Liver (tissue), 3 donors: ENCODE results near the gene APOBEC3B.

Experiments
- GABPA ChIP-seq, 2 donors: IDR thresholded peaks in 1 of 2; conservative IDR thresholded peaks in 1 of 2; 2 replicates each; pipeline ENCODE4 v1.6.1; 2016; ENCODE audit warnings: antibody characterized with exemption in 2 of 2, mild to moderate bottlenecking in 1 of 2, moderate library complexity in 1 of 2
- HNF4A ChIP-seq, 2 donors: conservative IDR thresholded peaks; 2 replicates each; pipeline ENCODE4 v1.6.1; 2016; ENCODE audit warnings: antibody characterized with exemption in 2 of 2, mild to moderate bottlenecking in 2 of 2
- HNF4G ChIP-seq: IDR thresholded peaks from 2 replicates; pipeline ENCODE4 v1.6.1; 2016; ENCODE audit warnings: antibody characterized with exemption
- JUND ChIP-seq, 2 donors: IDR thresholded peaks; 2 replicates each; pipeline ENCODE4 v1.6.1; 2016; ENCODE audit warnings: antibody characterized with exemption in 2 of 2
- RAD21 ChIP-seq, 2 donors: IDR thresholded peaks; 2 replicates each; pipeline ENCODE4 v1.6.1; 2016; ENCODE audit warnings: antibody characterized with exemption in 2 of 2, mild to moderate bottlenecking in 2 of 2
- SP1 ChIP-seq: IDR thresholded peaks from 2 replicates; pipeline ENCODE4 v1.6.1; 2018; ENCODE audit warnings: antibody characterized with exemption, mild to moderate bottlenecking
- TAF1 ChIP-seq: conservative IDR thresholded peaks from 2 replicates; pipeline ENCODE4 v1.6.1; 2016; ENCODE audit warnings: antibody characterized with exemption, mild to moderate bottlenecking
- YY1 ChIP-seq: IDR thresholded peaks from 2 replicates; pipeline ENCODE4 v1.6.1; 2016; ENCODE audit warnings: antibody characterized with exemption, mild to moderate bottlenecking
- TF ChIP-seq, protein P1 (sequence below): fragments of 150-350 bp; IDR thresholded peaks from 2 replicates; pipeline ENCODE4 v1.5.1; 2017; ENCODE audit warnings: improper control_type of control experiment, low read depth, low read length; ENCODE audit not compliant: missing input control
- TF ChIP-seq, protein P2 (sequence below): IDR thresholded peaks from 2 replicates; pipeline ENCODE4 v1.6.1; 2016; ENCODE audit warnings: antibody characterized with exemption
- TF ChIP-seq, protein P3 (sequence below): IDR thresholded peaks from 2 replicates; pipeline ENCODE4 v1.6.1; 2016; ENCODE audit warnings: antibody characterized with exemption
- TF ChIP-seq, protein P4 (sequence below): IDR thresholded peaks from 2 replicates; pipeline ENCODE4 v1.6.1; 2016; ENCODE audit warnings: antibody characterized with exemption, mild to moderate bottlenecking
- TF ChIP-seq, protein P5 (sequence below): IDR thresholded peaks from 2 replicates; pipeline ENCODE4 v1.6.1; 2016; ENCODE audit warnings: antibody characterized with exemption
- donor health status: healthy.
- donor health status: healthy.

DNA sequence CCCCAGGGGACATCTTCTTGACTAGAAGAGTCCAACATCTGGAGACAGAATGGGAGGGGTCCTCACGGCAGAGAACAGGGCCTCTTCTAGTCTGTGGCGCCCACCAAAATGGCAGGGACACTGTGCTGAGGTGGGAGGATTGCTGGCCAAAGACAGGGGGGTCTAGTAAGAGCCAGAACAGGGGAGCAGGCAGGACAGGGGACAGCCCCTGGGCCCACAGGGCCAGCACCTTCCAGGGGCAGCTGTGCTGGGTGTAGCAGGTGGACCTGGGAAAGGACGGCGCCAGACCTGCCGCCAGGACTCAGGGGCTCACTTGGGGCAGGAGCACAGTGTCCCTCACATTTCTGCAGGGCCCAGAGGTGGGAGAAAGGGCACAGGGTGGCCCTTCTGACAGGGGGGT lies 25.6 kb upstream of the APOBEC3B start:
- TF ChIP-seq, protein P1, sequence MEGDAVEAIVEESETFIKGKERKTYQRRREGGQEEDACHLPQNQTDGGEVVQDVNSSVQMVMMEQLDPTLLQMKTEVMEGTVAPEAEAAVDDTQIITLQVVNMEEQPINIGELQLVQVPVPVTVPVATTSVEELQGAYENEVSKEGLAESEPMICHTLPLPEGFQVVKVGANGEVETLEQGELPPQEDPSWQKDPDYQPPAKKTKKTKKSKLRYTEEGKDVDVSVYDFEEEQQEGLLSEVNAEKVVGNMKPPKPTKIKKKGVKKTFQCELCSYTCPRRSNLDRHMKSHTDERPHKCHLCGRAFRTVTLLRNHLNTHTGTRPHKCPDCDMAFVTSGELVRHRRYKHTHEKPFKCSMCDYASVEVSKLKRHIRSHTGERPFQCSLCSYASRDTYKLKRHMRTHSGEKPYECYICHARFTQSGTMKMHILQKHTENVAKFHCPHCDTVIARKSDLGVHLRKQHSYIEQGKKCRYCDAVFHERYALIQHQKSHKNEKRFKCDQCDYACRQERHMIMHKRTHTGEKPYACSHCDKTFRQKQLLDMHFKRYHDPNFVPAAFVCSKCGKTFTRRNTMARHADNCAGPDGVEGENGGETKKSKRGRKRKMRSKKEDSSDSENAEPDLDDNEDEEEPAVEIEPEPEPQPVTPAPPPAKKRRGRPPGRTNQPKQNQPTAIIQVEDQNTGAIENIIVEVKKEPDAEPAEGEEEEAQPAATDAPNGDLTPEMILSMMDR = no peak
- TF ChIP-seq, protein P2, sequence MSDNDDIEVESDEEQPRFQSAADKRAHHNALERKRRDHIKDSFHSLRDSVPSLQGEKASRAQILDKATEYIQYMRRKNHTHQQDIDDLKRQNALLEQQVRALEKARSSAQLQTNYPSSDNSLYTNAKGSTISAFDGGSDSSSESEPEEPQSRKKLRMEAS = no peak
- TF ChIP-seq YY1 (no peak), JUND (IDR thresholded peaks at IDR 0.05) (no peak), TAF1 (no peak), GABPA (IDR thresholded peaks at IDR 0.05 in 1 of 2, conservative IDR thresholded peaks at IDR 0.05 in 1 of 2) (no peak), RAD21 (IDR thresholded peaks at IDR 0.05) (no peak), HNF4A (conservative IDR thresholded peaks at IDR 0.05) (no peak), SP1 (no peak), HNF4G (no peak)
- TF ChIP-seq, protein P3, sequence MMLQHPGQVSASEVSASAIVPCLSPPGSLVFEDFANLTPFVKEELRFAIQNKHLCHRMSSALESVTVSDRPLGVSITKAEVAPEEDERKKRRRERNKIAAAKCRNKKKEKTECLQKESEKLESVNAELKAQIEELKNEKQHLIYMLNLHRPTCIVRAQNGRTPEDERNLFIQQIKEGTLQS = no peak
- TF ChIP-seq, protein P4, sequence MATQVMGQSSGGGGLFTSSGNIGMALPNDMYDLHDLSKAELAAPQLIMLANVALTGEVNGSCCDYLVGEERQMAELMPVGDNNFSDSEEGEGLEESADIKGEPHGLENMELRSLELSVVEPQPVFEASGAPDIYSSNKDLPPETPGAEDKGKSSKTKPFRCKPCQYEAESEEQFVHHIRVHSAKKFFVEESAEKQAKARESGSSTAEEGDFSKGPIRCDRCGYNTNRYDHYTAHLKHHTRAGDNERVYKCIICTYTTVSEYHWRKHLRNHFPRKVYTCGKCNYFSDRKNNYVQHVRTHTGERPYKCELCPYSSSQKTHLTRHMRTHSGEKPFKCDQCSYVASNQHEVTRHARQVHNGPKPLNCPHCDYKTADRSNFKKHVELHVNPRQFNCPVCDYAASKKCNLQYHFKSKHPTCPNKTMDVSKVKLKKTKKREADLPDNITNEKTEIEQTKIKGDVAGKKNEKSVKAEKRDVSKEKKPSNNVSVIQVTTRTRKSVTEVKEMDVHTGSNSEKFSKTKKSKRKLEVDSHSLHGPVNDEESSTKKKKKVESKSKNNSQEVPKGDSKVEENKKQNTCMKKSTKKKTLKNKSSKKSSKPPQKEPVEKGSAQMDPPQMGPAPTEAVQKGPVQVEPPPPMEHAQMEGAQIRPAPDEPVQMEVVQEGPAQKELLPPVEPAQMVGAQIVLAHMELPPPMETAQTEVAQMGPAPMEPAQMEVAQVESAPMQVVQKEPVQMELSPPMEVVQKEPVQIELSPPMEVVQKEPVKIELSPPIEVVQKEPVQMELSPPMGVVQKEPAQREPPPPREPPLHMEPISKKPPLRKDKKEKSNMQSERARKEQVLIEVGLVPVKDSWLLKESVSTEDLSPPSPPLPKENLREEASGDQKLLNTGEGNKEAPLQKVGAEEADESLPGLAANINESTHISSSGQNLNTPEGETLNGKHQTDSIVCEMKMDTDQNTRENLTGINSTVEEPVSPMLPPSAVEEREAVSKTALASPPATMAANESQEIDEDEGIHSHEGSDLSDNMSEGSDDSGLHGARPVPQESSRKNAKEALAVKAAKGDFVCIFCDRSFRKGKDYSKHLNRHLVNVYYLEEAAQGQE = no peak
- TF ChIP-seq, protein P5, sequence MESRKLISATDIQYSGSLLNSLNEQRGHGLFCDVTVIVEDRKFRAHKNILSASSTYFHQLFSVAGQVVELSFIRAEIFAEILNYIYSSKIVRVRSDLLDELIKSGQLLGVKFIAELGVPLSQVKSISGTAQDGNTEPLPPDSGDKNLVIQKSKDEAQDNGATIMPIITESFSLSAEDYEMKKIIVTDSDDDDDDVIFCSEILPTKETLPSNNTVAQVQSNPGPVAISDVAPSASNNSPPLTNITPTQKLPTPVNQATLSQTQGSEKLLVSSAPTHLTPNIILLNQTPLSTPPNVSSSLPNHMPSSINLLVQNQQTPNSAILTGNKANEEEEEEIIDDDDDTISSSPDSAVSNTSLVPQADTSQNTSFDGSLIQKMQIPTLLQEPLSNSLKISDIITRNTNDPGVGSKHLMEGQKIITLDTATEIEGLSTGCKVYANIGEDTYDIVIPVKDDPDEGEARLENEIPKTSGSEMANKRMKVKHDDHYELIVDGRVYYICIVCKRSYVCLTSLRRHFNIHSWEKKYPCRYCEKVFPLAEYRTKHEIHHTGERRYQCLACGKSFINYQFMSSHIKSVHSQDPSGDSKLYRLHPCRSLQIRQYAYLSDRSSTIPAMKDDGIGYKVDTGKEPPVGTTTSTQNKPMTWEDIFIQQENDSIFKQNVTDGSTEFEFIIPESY = no peak
